WTC11 (cell line): ENCODE measurements around the gene CDH7. TPM values are rescaled to one million over a fixed set of nuclear protein-coding genes. Genes with fewer than 3 reads are reported as not detected.

Experiments used
- ATAC-seq: fragments of 200-7000 bp; cut with Tn5 transposase; 2 replicates; pipeline ENCODE4 v1.10.0; 2021; ENCODE audit warnings: mild to moderate bottlenecking, moderate library complexity
- CTCF ChIA-PET: fragments of 300-600 bp; sonication (Branson Sonifier 250); formaldehyde crosslinking; loops from one replicate; lab custom pipeline; 2021; ENCODE audit warnings: antibody characterized with exemption; lab: Charles Lee
- POLR2A ChIA-PET: fragments of 350-600 bp; sonication (Branson Sonifier 250); formaldehyde crosslinking; loops from one replicate; lab custom pipeline; 2021; ENCODE audit warnings: antibody characterized with exemption; lab: Charles Lee
- DNase-seq: peaks from one replicate; pipeline ENCODE4 v3.0.0; 2021; ENCODE audit warnings: low spot score
- H3K27ac Mint-ChIP-seq: 2 replicates; pipeline ENCODE4 v1.8.0; 2021; ENCODE audit warnings: mixed read lengths
- H3K27me3 Mint-ChIP-seq: 2 replicates; pipeline ENCODE4 v1.8.0; 2021; ENCODE audit warnings: low read depth, mild to moderate bottlenecking, moderate library complexity, mixed read lengths
- H3K36me3 Mint-ChIP-seq: 2 replicates; pipeline ENCODE4 v1.8.0; 2021; ENCODE audit warnings: mixed read lengths
- H3K4me1 Mint-ChIP-seq: 2 replicates; pipeline ENCODE4 v1.8.0; 2022; ENCODE audit warnings: mixed read lengths
- H3K4me3 Mint-ChIP-seq: 2 replicates; pipeline ENCODE4 v1.8.0; 2021; ENCODE audit warnings: mild to moderate bottlenecking, moderate library complexity, mixed read lengths
- H3K9me3 Mint-ChIP-seq: 2 replicates; pipeline ENCODE4 v1.8.0; 2021; ENCODE audit warnings: mixed read lengths
- CREM ChIP-seq: sonication (generic); formaldehyde crosslinking; IDR thresholded peaks from 2 replicates; pipeline ENCODE4 v1.8.1; 2022; ENCODE audit warnings: mild to moderate bottlenecking, missing genetic modification reagents, moderate library complexity
- ELF4 ChIP-seq: sonication (generic); formaldehyde crosslinking; IDR thresholded peaks from 2 replicates; pipeline ENCODE4 v1.8.1; 2022; ENCODE audit warnings: low read depth, mild to moderate bottlenecking, moderate library complexity, missing genetic modification reagents
- GABPB1 ChIP-seq: sonication (generic); formaldehyde crosslinking; IDR thresholded peaks from 2 replicates; pipeline ENCODE4 v1.8.1; 2023; ENCODE audit warnings: mild to moderate bottlenecking, missing genetic modification reagents
- KAT7 ChIP-seq: sonication (generic); formaldehyde crosslinking; IDR thresholded peaks from 2 replicates; pipeline ENCODE4 v1.8.1; 2023; ENCODE audit warnings: missing genetic modification reagents, mild to moderate bottlenecking, borderline replicate concordance
- MXD4 ChIP-seq: fragments of 250-450 bp; sonication (Bioruptor Pico); IDR thresholded peaks from 2 replicates; pipeline ENCODE4 v1.8.0; 2021; ENCODE audit warnings: mild to moderate bottlenecking, moderate library complexity, borderline replicate concordance
- NR3C1 ChIP-seq: sonication (generic); formaldehyde crosslinking; conservative IDR thresholded peaks from 2 replicates; pipeline ENCODE4 v1.8.1; 2023; ENCODE audit warnings: low read depth, mild to moderate bottlenecking, missing genetic modification reagents
- SMAD4 ChIP-seq: sonication (generic); formaldehyde crosslinking; IDR thresholded peaks from 2 replicates; pipeline ENCODE4 v1.8.0; 2022; ENCODE audit warnings: mild to moderate bottlenecking, missing genetic modification reagents
- SP1 ChIP-seq: sonication (generic); formaldehyde crosslinking; conservative IDR thresholded peaks from 2 replicates; pipeline ENCODE4 v1.8.1; 2022; ENCODE audit warnings: missing genetic modification reagents
- TP53 ChIP-seq: sonication (generic); formaldehyde crosslinking; IDR thresholded peaks from 2 replicates; pipeline ENCODE4 v1.8.1; 2023; ENCODE audit warnings: mild to moderate bottlenecking, missing genetic modification reagents
- ZNF121 ChIP-seq: sonication (generic); formaldehyde crosslinking; IDR thresholded peaks from 2 replicates; pipeline ENCODE4 v1.8.0; 2023; ENCODE audit warnings: missing genetic modification reagents
- total RNA-seq: library from RNA; stranded (reverse); gene quantifications from 3 replicates; pipeline ENCODE4 v1.2.3, GENCODE V29; 2021
- TF ChIP-seq, protein P1 (sequence below): sonication (generic); formaldehyde crosslinking; IDR thresholded peaks from 2 replicates; pipeline ENCODE4 v1.8.0; 2023; ENCODE audit warnings: mild to moderate bottlenecking, missing genetic modification reagents
- TF ChIP-seq, protein P2 (sequence below): sonication (generic); formaldehyde crosslinking; IDR thresholded peaks from 2 replicates; pipeline ENCODE4 v1.8.0; 2023; ENCODE audit warnings: missing genetic modification reagents
- TF ChIP-seq, protein P3 (sequence below): fragments of 250-450 bp; sonication (Bioruptor Pico); IDR thresholded peaks from 2 replicates; pipeline ENCODE4 v1.9.0; 2021; ENCODE audit warnings: moderate library complexity, mild to moderate bottlenecking, inconsistent platforms, borderline replicate concordance
- TF ChIP-seq, protein P4 (sequence below): sonication (generic); formaldehyde crosslinking; IDR thresholded peaks from 2 replicates; pipeline ENCODE4 v1.8.1; 2022; ENCODE audit warnings: low read depth, missing genetic modification reagents, borderline replicate concordance
- TF ChIP-seq, protein P5 (sequence below): sonication (generic); formaldehyde crosslinking; IDR thresholded peaks from 2 replicates; pipeline ENCODE4 v1.8.1; 2023; ENCODE audit warnings: mild to moderate bottlenecking, missing genetic modification reagents
- TF ChIP-seq, protein P6 (sequence below): fragments of 250-450 bp; sonication (Bioruptor Pico); IDR thresholded peaks from 2 replicates; pipeline ENCODE4 v1.9.0; 2021; ENCODE audit warnings: mild to moderate bottlenecking, borderline replicate concordance

Gene CDH7
- total RNA-seq, 1 experiment from 2014 or later, result 1.3 TPM

DNA sequence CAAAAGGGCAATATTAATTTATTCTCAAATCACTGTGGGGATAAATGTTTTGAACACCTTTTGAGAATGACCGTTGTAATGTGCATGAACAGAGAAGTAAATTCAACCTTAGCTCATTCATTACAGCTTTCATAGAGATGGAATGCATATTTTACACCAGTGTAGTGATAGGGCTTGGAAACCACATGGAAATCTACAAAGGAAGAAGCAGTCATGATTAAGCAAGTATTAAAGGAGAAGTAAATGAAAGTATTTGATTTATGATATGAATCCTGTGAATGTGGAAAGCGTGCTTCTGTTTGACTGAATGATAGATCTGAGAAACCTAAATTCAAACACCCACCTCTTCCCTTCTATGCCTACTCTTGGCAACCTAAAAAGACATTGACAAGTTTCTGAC, 64.7 kb downstream of the CDH7 start:
- DNase-seq, result no peak
- H3K4me3 Mint-ChIP-seq, result no peak overlapping the region
- ATAC-seq, result no peak
- H3K27ac Mint-ChIP-seq, result no peak overlapping the region
- H3K27me3 Mint-ChIP-seq, result no peaks in the 10 kb centered on the region
- ChIA-PET CTCF (no interaction called here), POLR2A (no interaction called here)
- no peaks in the 10 kb centered on the region for H3K9me3 Mint-ChIP-seq
- no peaks in the 10 kb centered on the region for H3K4me1 Mint-ChIP-seq
- H3K36me3 Mint-ChIP-seq, result no peaks in the 10 kb centered on the region
- TF ChIP-seq MXD4 (CRISPR knock-in tag), result no peak
- TF ChIP-seq, protein P1, sequence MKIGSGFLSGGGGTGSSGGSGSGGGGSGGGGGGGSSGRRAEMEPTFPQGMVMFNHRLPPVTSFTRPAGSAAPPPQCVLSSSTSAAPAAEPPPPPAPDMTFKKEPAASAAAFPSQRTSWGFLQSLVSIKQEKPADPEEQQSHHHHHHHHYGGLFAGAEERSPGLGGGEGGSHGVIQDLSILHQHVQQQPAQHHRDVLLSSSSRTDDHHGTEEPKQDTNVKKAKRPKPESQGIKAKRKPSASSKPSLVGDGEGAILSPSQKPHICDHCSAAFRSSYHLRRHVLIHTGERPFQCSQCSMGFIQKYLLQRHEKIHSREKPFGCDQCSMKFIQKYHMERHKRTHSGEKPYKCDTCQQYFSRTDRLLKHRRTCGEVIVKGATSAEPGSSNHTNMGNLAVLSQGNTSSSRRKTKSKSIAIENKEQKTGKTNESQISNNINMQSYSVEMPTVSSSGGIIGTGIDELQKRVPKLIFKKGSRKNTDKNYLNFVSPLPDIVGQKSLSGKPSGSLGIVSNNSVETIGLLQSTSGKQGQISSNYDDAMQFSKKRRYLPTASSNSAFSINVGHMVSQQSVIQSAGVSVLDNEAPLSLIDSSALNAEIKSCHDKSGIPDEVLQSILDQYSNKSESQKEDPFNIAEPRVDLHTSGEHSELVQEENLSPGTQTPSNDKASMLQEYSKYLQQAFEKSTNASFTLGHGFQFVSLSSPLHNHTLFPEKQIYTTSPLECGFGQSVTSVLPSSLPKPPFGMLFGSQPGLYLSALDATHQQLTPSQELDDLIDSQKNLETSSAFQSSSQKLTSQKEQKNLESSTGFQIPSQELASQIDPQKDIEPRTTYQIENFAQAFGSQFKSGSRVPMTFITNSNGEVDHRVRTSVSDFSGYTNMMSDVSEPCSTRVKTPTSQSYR, result no peak
- no peak for TF ChIP-seq ZNF121
- no peak for TF ChIP-seq ELF4 (CRISPR knock-in tag)
- TF ChIP-seq, protein P2, sequence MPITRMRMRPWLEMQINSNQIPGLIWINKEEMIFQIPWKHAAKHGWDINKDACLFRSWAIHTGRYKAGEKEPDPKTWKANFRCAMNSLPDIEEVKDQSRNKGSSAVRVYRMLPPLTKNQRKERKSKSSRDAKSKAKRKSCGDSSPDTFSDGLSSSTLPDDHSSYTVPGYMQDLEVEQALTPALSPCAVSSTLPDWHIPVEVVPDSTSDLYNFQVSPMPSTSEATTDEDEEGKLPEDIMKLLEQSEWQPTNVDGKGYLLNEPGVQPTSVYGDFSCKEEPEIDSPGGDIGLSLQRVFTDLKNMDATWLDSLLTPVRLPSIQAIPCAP, result no peak
- TF ChIP-seq NR3C1 (CRISPR knock-in tag), result no peak
- no peak for TF ChIP-seq SP1 (CRISPR knock-in tag)
- TF ChIP-seq, protein P3, sequence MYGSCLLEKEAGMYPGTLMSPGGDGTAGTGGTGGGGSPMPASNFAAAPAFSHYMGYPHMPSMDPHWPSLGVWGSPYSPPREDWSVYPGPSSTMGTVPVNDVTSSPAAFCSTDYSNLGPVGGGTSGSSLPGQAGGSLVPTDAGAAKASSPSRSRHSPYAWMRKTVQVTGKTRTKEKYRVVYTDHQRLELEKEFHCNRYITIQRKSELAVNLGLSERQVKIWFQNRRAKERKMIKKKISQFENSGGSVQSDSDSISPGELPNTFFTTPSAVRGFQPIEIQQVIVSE (CRISPR knock-in tag), result no peak
- TF ChIP-seq, protein P4, sequence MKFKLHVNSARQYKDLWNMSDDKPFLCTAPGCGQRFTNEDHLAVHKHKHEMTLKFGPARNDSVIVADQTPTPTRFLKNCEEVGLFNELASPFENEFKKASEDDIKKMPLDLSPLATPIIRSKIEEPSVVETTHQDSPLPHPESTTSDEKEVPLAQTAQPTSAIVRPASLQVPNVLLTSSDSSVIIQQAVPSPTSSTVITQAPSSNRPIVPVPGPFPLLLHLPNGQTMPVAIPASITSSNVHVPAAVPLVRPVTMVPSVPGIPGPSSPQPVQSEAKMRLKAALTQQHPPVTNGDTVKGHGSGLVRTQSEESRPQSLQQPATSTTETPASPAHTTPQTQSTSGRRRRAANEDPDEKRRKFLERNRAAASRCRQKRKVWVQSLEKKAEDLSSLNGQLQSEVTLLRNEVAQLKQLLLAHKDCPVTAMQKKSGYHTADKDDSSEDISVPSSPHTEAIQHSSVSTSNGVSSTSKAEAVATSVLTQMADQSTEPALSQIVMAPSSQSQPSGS, result no peak
- TF ChIP-seq, protein P5, sequence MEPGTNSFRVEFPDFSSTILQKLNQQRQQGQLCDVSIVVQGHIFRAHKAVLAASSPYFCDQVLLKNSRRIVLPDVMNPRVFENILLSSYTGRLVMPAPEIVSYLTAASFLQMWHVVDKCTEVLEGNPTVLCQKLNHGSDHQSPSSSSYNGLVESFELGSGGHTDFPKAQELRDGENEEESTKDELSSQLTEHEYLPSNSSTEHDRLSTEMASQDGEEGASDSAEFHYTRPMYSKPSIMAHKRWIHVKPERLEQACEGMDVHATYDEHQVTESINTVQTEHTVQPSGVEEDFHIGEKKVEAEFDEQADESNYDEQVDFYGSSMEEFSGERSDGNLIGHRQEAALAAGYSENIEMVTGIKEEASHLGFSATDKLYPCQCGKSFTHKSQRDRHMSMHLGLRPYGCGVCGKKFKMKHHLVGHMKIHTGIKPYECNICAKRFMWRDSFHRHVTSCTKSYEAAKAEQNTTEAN (CRISPR knock-in tag), result no peak
- TF ChIP-seq TP53 (CRISPR knock-in tag), result no peak
- no peak for TF ChIP-seq SMAD4 (CRISPR knock-in tag)
- TF ChIP-seq KAT7 (CRISPR knock-in tag), result no peak
- TF ChIP-seq, protein P6, sequence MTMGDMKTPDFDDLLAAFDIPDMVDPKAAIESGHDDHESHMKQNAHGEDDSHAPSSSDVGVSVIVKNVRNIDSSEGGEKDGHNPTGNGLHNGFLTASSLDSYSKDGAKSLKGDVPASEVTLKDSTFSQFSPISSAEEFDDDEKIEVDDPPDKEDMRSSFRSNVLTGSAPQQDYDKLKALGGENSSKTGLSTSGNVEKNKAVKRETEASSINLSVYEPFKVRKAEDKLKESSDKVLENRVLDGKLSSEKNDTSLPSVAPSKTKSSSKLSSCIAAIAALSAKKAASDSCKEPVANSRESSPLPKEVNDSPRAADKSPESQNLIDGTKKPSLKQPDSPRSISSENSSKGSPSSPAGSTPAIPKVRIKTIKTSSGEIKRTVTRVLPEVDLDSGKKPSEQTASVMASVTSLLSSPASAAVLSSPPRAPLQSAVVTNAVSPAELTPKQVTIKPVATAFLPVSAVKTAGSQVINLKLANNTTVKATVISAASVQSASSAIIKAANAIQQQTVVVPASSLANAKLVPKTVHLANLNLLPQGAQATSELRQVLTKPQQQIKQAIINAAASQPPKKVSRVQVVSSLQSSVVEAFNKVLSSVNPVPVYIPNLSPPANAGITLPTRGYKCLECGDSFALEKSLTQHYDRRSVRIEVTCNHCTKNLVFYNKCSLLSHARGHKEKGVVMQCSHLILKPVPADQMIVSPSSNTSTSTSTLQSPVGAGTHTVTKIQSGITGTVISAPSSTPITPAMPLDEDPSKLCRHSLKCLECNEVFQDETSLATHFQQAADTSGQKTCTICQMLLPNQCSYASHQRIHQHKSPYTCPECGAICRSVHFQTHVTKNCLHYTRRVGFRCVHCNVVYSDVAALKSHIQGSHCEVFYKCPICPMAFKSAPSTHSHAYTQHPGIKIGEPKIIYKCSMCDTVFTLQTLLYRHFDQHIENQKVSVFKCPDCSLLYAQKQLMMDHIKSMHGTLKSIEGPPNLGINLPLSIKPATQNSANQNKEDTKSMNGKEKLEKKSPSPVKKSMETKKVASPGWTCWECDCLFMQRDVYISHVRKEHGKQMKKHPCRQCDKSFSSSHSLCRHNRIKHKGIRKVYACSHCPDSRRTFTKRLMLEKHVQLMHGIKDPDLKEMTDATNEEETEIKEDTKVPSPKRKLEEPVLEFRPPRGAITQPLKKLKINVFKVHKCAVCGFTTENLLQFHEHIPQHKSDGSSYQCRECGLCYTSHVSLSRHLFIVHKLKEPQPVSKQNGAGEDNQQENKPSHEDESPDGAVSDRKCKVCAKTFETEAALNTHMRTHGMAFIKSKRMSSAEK (CRISPR knock-in tag), result no peak
- TF ChIP-seq CREM, result no peak
- TF ChIP-seq GABPB1 (CRISPR knock-in tag), result no peak
